Lung (tissue), 12 donors: Measurements from ENCODE around the gene LENG8. TPM values are rescaled to one million over a fixed set of nuclear protein-coding genes. Genes with fewer than 3 reads are reported as not detected.
A peak's percentile ranks its signal among the peaks of the same experiment; 100 is the strongest.

ENCODE experiments used
- ATAC-seq: fragments of 200-7000 bp; cut with Tn5 transposase; one replicate; pipeline ENCODE4 v1.9.1; 2020; ENCODE audit warnings: moderate number of reproducible peaks; ENCODE audit not compliant: insufficient read depth, low FRiP score
- DNase-seq, 3 donors: peaks; one replicate each; pipeline ENCODE4 v3.0.0-alpha.2; 2013 to 2017
- H3K27ac ChIP-seq, 2 donors: one replicate each; pipeline ENCODE4 v1.5.1; 2013; ENCODE audit warnings: mild to moderate bottlenecking in 2 of 2, moderate library complexity in 2 of 2, control low read depth in 1 of 2, inconsistent platforms in 1 of 2, low read depth in 1 of 2, low read length in 1 of 2
- H3K27me3 ChIP-seq, 3 donors: one replicate each; pipeline ENCODE4 v1.5.1; 2013; ENCODE audit warnings: low read length in 2 of 3; ENCODE audit not compliant: control insufficient read depth in 3 of 3, insufficient read depth in 3 of 3
- H3K36me3 ChIP-seq, 4 donors: one replicate each; pipeline ENCODE4 v1.5.1; 2013; ENCODE audit warnings: low read length in 4 of 4, mild to moderate bottlenecking in 1 of 4, moderate library complexity in 1 of 4; ENCODE audit not compliant: control insufficient read depth in 4 of 4, insufficient read depth in 4 of 4
- H3K4me1 ChIP-seq, 5 donors: one replicate each; pipeline ENCODE4 v1.5.1; 2013; ENCODE audit warnings: low read length in 5 of 5, mild to moderate bottlenecking in 2 of 5, moderate library complexity in 1 of 5; ENCODE audit not compliant: control insufficient read depth in 5 of 5, insufficient read depth in 5 of 5
- H3K4me3 ChIP-seq: one replicate; pipeline ENCODE4 v1.5.1; 2013; ENCODE audit warnings: mild to moderate bottlenecking, control low read depth, moderate library complexity
- H3K9ac ChIP-seq, 2 donors: one replicate each; pipeline ENCODE4 v1.5.1; 2013; ENCODE audit warnings: low read length in 2 of 2, control low read depth in 1 of 2; ENCODE audit not compliant: insufficient read depth in 1 of 2
- H3K9me3 ChIP-seq, 4 donors: one replicate each; pipeline ENCODE4 v1.5.1; 2013; ENCODE audit warnings: low read length in 3 of 4, mild to moderate bottlenecking in 1 of 4, moderate library complexity in 1 of 4; ENCODE audit not compliant: control insufficient read depth in 4 of 4, insufficient read depth in 3 of 4
- WGBS, 2 donors: extraction: QIAGEN DNeasy Blood & Tissue Kit; methylation state at CpG; one replicate each; pipeline ENCODE4 v1.1.7; 2013; 5-methylcytosine and 5-hydroxymethylcytosine counted together
- polyA plus RNA-seq, 2 donors: library from polyadenylated mRNA; stranded (reverse); fragments of 200-250 nt; gene quantifications; one replicate each; pipeline ENCODE4 v1.2.1, GENCODE V29; 2013
- total RNA-seq, 2 donors: library from RNA; depleted of rRNA in 1 of 2; stranded (reverse); fragments of >200 nt in 1 of 2; gene quantifications; one replicate each; pipeline ENCODE4 v1.2.1, GENCODE V29; 2014 to 2021
- TF ChIP-seq, protein P1 (sequence below): IDR thresholded peaks from 2 replicates; pipeline ENCODE4 v1.5.1; 2012; ENCODE audit warnings: mild to moderate bottlenecking; ENCODE audit errors: control extremely low read depth, extremely low read depth
- donor health status: control.
- donor health status: control.
- donor health status: Bipolar disorder and iron deficiency.
- donor health status: healthy.
- donor health status: DM: yes; HTN: yes; CAD: no.

LENG8 gene
- total and polyA plus RNA-seq, 4 donors, result 75.1 to 199 (median 113) TPM

DNA sequence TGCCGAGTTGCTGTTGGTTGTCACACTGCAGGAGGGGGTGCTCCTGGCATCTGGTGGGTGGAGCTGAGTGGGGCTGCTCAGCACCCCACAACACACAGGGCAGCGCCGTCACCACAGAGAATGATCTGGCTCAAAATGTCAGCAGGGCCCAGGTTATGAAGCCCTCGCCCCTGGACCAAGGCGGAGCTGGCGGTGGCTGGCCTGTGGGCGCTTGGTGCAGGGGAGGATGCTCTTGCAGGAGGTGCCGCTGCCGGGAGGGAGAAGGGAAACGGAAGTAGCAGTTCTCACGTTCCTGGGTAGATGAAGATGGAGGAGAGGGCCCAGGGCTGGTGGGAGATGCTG lies 14.2 kb upstream of the LENG8 start:
- TF ChIP-seq, protein P1, sequence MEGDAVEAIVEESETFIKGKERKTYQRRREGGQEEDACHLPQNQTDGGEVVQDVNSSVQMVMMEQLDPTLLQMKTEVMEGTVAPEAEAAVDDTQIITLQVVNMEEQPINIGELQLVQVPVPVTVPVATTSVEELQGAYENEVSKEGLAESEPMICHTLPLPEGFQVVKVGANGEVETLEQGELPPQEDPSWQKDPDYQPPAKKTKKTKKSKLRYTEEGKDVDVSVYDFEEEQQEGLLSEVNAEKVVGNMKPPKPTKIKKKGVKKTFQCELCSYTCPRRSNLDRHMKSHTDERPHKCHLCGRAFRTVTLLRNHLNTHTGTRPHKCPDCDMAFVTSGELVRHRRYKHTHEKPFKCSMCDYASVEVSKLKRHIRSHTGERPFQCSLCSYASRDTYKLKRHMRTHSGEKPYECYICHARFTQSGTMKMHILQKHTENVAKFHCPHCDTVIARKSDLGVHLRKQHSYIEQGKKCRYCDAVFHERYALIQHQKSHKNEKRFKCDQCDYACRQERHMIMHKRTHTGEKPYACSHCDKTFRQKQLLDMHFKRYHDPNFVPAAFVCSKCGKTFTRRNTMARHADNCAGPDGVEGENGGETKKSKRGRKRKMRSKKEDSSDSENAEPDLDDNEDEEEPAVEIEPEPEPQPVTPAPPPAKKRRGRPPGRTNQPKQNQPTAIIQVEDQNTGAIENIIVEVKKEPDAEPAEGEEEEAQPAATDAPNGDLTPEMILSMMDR, result no peak
- H3K36me3 ChIP-seq, result peaks cover 0 to 5% (median 3%) of the 10 kb centered on the region in 4 donors
- H3K9me3 ChIP-seq, result no peaks in the 10 kb centered on the region
- H3K27ac ChIP-seq, result no peak overlapping the region
- H3K4me3 ChIP-seq, result no peak overlapping the region
- 51% methylated on average over 11 of the region's 11 CpGs for WGBS, 2 donors
- H3K27me3 ChIP-seq, result no peaks in the 10 kb centered on the region
- no peak for ATAC-seq
- no peak overlapping the region for H3K9ac ChIP-seq
- no peak for DNase-seq
- peaks cover 0 to 33% (median 6%) of the 10 kb centered on the region in 5 donors for H3K4me1 ChIP-seq

DNA sequence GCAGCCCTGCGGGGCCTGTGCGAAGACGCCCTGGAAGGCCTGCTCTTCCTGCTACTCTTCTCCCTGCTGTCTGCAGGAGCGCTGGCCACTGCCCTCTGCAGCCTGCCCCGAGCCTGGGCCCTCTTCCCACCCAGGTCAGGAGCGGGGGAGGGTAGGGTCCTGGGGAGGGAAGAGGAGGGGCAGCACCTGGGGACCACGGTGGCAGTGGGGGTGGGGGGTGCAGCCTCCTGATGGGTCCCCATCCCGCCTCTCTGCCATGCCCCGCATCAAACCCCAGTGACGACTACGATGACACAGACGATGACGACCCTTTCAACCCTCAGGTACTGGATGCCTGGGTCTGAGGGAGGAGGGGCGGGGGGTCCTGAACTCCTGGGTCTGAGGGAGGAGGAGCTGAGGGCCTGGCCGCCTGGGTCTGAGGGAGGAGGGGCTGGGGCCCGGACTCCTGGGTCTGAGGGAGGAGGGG lies 13.4 kb upstream of the LENG8 start:
- Histone ChIP-seq H3K4me3 (no peak overlapping the region), H3K9ac (no peak overlapping the region), H3K36me3 (peaks cover 0 to 7% (median 4%) of the 10 kb centered on the region in 4 donors), H3K9me3 (no peaks in the 10 kb centered on the region), H3K27ac (no peak overlapping the region), H3K4me1 (peaks cover 0 to 32% (median 4%) of the 10 kb centered on the region in 5 donors), H3K27me3 (no peaks in the 10 kb centered on the region)
- TF ChIP-seq, protein P1, result no peak
- ATAC-seq (no peak), DNase-seq (no peak)
- WGBS, 2 donors, result 55 to 58% methylated on average over 14 to 16 of the region's 16 CpGs

DNA sequence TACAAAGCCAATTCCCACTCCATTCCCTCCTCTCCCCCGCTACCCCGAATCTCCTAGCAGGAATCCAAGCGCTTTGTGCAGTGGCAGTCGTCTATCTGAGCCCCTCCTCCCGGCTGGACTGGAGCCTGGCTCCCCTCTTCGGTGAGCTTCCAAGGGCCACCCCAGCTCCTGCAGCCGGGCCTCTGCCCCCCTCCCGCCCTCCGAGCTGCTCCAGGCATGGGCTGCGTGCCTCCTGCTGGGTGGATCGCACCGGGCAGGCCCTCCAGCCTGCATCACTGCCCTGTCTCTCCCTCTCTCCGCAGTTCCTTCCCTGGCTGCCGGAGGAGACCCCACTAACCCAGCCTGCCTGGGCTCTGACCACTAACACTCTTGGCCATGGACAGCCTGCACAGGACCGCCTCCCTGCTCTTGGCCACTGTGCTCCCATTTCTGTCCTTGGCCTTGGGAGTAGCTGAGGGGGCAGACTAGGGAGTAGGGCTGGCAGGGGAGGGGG lies 12.9 kb upstream of the LENG8 start:
- H3K36me3 ChIP-seq, result peaks cover 0 to 9% (median 4%) of the 10 kb centered on the region in 4 donors
- peak; percentile 37 to 52 (median 47) for DNase-seq
- ATAC-seq, result no peak
- H3K27ac ChIP-seq, result no peak overlapping the region
- 67 to 77% methylated on average over 15 of the region's 15 CpGs for WGBS, 2 donors
- no peaks in the 10 kb centered on the region for H3K9me3 ChIP-seq
- no peak overlapping the region for H3K9ac ChIP-seq
- TF ChIP-seq, protein P1, result no peak
- H3K27me3 ChIP-seq, result no peaks in the 10 kb centered on the region
- H3K4me3 ChIP-seq, result no peak overlapping the region
- H3K4me1 ChIP-seq, result peaks cover 0 to 27% (median 4%) of the 10 kb centered on the region in 5 donors

DNA sequence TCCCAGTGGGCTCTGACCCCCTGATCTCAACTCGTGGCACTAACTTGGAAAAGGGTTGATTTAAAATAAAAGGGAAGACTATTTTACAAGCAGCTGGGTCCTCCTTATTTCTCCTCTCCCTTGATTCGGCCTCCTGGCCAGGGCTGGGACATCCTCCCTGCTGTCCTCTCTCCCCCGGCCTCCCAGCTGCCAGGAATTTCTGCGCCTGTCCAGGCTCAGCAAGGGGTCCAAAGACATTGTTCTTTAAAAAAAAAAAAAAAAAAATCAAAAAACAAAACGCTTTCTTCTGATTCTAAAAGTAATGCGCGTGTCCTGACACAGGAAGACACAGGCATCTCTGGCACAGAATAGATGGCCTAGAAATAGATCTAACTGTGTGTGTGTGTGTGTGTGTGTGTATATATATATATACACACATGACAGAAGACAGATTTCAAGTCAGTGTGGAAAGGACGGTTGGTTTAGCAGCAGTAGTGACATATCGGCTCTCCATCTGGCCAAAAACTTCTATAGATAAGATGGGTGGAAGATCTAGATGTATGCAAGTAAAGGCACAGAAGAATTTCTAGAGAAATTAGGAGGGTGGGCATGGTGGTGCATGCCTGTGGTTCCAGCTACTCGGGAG lies 12.3 kb upstream of the LENG8 start:
- WGBS, 2 donors, result 80 to 84% methylated on average over 10 of the region's 10 CpGs
- H3K27me3 ChIP-seq, result no peaks in the 10 kb centered on the region
- H3K27ac ChIP-seq, result no peak overlapping the region
- H3K9me3 ChIP-seq, result no peaks in the 10 kb centered on the region
- H3K9ac ChIP-seq, result no peak overlapping the region
- H3K36me3 ChIP-seq, result peaks cover 0 to 9% (median 4%) of the 10 kb centered on the region in 4 donors
- ATAC-seq (no peak), DNase-seq (peak in 2 of 3 donors; percentile 36 to 37)
- no peak overlapping the region for H3K4me3 ChIP-seq
- TF ChIP-seq, protein P1, result no peak
- peaks cover 0 to 21% (median 4%) of the 10 kb centered on the region in 5 donors for H3K4me1 ChIP-seq
